Measurements from ENCODE around the gene TRIM36. TPM values are rescaled to one million over a fixed set of nuclear protein-coding genes. Genes with fewer than 3 reads are reported as not detected.

The TRIM36 gene
- total RNA-seq, 1 donor from 2014 or later = 1.3 TPM

DNA sequence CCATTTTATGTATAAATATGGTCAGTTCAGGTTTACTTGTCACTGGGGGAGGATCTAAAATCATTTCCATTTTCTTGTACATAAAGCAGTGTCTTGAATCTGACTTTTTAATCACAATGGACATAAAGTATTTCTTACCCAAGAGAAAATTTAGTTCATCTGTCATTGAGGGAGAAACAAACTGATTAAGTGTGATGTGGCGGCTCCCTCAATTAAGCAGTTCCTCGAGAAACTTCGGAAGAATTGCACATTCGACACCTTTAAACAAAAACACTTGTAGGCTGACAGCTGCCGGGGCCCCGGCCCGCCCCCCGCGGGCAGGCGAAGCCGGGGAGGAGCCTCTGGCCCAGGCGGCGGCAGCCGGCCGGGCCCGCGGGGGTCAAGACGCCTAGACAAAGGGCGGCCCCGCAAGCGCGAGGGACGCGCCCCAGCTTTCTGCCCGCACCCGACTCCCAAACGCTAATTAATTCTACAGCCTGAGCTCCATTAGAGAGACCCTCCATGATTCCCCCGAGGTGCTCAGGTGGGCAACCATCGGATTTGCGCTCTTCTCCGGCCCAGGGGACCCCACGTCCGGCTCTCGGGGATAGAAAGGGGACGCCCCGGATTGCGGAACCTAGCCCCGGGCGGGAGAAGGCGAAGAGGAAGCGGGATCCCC lies 750 bp downstream of the TRIM36 start:
- no peak for DNase-seq (ENCODE audit: low spot score)

DNA sequence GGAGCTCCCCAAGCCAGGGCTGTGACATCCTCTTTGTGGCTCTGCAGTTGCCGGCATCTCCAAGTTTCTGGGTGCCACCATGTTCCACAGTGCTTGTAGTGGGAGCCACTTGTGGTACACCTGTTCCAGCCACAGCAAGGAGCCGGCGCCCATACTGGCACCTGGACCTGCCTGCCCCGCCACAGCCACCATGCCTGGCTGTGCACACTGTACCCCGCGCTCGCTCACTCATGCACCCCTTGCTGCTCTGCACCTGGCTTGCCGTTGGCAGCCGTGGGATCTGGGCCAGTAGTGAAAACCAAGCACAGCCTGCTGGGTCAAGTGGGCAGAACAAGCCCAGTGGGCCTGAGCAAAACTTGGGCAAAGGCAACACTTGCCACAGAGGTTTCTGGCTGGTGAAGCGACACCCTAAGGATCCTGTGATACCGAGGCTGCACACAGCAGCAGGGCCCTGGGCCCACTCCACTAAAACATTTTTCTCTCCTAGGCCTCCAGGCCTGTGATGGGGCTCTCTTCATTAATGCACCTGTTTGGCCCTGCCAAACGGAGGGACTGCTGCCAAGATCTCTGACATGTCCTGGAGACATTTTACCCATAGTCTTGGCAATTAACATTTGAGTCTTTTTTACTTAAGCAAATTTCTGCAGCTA lies 2.8 kb downstream of the TRIM36 start:
- DNase-seq (ENCODE audit: low spot score) = no peak

DNA sequence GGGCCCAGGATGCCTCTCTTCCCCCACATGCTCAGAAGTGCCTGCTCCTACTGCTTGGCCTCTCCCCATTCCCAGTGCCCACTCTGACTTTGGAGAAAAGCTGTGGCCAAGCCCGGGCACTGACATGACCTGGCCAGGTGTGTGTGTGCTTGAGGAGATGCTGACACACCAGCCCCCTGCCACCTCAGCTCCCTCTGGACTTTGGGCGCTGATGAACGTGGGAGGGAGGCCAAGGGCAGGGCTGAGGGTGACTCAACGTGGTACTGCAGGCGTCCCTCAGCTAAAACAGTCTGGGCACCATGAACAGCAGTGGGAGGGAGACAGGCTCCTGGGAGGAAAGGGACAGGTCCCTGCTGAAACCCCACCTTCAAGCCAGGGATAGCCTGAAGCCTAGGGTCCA lies 3.9 kb downstream of the TRIM36 start:
- no peak for DNase-seq (ENCODE audit: low spot score)

DNA sequence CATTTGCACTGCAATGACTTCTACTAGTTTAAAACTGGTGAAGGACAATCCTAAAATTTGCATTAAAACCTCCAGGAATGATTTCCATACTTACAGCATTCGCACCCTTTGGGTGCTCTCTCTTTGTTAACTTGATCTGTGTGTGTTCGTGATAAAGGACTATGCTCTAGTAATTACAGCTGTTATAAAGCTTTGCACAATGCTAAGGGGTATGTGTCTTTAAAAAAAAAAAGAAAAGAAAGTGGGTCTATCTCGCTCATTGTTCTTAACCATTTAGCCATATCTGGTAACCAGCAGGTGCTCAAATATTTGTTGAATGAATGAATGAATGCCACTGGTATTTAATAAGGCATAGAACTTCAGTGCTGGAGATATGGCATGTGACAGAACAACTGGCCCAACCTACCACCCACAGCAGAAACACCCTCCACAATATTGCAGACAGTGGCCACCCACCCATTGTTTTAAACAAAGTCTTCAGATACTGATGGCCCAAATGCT lies 8.7 kb downstream of the TRIM36 start:
- DNase-seq (ENCODE audit: low spot score) = no peak

DNA sequence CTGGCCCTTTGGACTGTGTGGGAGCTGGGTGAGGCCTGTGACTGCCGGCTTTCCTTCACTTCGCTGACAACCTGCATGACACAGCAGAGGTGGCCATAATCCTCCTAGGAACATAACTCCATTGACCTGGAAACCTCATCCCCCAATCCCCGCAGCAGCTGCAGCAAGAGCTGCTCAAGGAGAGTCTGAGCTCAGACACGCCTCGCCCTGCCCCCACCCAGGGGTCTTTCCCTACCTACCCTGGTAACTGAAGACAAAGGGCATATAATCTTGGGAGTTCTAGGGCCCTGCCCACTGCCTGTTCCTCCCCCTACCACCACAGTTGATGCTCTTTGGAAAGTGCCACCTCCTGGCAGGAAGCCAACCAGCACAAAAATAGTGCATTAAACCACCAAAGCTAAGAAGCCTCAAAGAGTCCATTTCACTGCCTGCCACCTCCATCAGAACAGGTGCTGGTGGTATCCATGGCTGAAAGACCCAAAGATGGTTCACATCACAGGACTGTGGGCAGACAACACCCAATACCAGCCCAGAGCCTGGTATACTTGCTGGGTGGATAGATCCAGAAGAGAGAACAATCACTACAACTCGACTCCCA lies 18.4 kb downstream of the TRIM36 start:
- no peak for DNase-seq (ENCODE audit: low spot score)

DNA sequence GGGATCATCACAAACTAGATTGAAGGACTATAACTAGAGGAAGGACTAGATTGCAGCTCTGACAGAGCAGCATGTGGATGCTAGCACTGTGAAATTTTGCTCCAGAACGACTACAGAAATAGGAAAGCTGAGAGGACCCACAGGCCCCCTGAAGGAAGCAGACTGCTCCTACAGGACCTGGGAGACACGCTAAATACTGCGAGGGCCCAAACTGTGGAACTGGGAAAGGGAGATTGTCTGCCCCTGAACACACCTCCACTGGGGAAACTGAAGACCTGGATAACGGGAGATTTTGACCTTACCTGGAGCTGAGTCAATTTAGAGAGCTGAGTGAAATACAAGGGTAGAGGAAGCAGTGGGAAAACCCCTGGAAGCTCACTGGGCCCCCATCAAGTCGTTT lies 19.2 kb downstream of the TRIM36 start:
- DNase-seq (ENCODE audit: low spot score) = no peak

DNA sequence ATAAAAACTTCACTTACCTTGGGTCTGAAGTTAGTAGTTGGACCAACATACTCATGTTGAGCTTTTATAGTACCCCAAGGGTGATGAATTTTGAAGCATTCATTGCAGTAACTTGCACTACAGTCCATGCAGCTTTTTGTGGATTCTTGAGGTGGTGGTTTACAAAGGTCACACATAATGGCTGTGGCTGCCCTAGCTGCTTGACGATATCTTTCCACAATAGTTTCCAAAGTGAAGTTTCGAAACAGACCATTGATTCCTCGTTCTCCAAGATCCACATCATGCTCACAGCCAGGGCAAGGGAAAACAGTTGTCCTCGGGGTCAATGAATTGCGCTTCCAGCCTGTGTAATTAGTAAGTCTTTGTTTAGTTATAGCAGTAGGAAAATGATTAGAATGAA lies 22.7 kb downstream of the TRIM36 start:
- no peak for DNase-seq (ENCODE audit: low spot score)

DNA sequence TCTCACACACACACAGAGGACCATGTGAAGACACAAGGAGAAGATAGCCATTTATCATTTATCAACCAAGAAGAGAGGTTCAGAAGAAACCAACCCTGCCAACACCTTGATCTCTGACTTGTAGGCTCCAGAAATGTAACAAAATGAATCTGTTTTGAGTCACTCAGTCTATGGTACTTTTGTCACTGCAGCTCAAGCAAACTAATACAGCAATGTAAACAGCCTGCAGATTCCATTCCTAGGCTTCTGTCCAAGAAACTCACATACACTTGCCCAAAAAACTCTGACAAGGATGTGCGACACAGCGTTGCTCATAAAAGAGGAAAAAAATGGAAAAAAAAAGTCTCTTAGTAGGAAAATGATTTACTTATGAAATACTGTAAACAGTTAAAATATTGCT lies 33.4 kb downstream of the TRIM36 start:
- no peak for DNase-seq (ENCODE audit: low spot score)

DNA sequence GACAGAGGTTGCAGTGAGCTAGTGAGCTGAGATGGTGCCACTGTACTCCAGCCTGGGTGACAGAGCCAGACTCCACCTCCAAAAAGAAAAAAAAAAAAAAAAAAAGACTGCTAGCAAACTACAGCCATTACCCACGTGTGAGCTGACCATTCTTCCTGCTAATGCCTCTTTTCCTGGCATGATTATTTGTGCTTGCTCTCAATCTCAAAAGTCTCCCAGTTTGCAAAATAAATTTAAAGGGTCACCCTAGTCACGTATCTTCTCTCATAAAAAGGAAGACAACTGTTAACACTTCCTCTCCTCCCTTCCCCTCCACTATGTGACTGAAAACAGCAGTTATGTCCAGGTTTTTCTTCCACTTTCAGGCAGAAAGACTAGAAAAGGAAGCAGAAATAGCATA lies 37.2 kb downstream of the TRIM36 start:
- no peak for DNase-seq (ENCODE audit: low spot score)

DNA sequence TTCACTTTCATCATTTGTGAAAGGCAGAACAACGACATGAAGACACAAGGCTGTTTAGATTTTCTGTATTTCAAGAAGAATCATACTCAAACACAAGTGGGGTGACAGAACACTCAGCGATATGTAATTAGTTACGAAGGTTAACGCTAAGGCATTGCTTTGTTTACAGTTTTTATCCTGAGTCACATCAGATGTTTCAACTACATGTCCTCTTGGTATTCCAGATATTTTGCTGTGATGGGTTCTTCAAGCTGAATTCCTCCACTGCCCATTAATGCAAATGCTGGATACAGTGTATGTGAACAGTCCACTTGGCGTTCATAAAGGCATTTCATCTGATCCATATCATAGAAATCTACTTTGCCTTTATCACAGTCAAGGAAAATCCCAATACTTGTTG lies 43.4 kb downstream of the TRIM36 start:
- DNase-seq (ENCODE audit: low spot score) = no peak

DNA sequence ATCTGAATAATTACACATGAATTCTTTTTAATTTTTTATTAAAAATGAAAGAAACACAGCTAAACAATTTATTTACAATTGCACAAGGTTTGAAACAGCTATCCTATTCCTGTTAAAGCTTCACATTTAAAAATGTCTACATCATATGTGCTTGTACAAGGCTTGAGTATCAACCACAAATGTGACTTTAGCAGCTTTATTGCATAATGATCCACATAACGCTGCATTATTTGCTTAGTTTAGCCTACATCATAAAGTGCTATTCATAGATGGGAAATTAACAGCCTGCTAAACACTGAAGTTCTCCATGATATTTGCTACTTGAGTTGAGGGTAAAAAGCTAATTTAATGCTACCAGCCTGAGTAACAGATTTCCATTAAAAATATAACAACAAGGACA lies 45.0 kb downstream of the TRIM36 start:
- no peak for DNase-seq (ENCODE audit: low spot score)

DNA sequence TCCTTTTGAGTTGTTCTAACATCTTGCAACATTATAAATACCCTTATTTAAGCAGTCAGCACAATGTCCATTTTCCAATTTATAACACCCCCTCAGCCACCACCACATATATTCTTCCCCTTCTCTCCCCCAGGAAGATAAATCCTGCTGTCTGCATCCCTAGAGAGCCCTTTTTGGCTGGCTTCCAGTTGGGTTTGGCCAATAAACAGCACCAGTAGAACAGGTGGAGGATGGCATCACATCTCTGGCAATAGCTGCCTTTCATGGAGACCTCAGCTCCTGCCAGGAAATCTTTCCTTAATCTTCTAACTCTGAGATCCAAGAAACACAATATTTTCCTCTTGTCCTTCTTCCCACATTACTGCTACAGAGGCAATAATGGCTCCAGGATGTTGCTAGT lies 53.7 kb downstream of the TRIM36 start:
- no peak for DNase-seq (ENCODE audit: low spot score)

DNA sequence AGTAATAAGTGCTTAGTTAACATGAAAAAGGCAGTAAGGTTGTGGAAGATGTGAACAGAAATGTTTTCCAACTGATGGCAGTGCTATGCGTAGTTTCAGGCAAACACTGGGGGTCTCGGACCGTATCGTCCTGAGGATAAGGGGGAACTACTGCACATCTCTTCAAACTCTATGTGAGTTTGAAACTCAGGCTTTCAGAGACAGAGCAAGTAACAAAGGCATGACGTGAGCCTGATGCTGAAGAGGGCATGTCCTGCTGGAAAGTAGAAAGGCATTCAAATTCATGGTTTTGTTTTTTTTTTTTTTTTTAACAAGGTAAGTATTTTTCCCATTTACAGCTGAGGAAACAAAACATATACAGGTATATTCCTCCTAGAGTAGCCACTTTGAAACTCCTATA lies 59.9 kb downstream of the TRIM36 start:
- DNase-seq (ENCODE audit: low spot score) = no peak

DNA sequence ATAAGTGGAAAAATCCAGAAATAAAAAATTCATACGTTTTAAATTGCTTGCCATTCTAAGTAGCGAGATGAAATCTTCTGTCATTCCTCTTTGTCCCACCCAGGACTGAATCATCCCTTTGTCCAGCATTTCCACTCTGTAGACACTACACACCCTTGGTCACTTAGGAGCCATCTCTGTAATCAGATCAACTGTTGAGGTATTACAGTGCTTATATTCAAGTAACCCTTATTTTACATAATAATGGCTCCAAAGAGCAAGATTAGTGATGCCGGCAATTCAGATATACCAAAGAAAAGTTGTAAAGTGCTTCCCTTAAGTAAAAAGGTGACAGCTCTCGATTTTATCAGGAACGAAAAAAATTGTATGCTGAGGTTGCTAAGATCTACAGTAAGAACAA lies 60.4 kb downstream of the TRIM36 start:
- no peak for DNase-seq (ENCODE audit: low spot score)

DNA sequence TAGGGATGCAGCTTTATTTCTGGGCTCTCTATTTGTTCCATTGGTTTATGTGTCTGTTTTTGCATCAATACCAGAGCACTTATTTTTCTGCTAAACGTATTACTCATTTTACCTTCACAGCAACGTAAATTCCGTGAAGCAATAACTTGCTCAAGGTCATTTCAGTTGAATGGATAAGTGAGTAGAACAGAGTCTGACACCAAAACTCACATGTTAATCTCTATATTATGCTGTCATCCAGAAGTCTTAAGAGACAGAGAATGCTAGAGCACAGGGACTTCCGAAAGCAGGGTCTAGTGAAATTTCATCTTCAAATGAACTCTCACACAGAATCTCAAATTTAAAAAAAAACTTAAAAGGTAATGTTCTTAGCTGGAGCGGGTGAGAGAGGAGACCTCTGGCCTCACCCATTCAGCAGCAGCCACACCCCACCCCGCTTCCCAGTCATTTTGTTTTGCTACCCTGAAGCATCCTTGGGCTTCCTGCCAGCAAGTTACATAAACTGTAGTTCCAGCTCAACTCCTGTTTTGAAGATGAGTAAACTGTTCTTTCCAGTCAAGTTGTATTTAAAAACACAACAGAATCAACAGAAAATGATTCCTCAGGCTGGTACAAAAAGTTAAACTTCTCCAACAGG lies 69.3 kb downstream of the TRIM36 start:
- DNase-seq (ENCODE audit: low spot score) = no peak

DNA sequence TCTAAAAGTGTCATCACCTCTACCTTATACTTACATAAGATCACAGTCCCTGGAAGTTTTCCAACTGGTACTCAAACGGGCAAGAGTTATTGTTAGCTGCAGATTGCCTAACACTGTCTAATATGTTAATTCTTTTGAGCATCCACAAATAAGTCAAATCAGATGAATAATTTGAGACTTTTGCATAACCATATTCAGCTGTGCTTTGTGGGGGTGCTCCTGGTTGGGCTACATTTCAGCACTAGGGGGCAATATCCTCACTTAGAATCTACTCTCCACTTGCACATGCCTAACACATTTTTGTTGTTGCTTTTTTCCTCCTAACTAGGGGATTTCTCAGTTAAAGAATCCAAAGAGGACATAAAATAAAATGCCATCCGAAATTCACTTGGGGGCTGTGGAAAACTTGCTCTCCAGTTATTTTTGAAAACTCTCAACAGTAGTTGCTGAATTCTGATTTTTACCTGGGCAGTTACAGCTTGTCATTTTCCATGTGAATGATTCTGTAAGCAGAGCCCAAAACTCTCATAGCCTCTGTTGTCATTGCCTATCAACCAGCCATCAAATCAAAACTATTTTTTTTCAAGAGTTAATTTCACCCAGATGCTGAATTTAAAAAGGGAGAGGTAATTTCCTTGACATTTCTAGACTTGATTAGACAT lies 71.5 kb downstream of the TRIM36 start:
- no peak for DNase-seq (ENCODE audit: low spot score)

DNA sequence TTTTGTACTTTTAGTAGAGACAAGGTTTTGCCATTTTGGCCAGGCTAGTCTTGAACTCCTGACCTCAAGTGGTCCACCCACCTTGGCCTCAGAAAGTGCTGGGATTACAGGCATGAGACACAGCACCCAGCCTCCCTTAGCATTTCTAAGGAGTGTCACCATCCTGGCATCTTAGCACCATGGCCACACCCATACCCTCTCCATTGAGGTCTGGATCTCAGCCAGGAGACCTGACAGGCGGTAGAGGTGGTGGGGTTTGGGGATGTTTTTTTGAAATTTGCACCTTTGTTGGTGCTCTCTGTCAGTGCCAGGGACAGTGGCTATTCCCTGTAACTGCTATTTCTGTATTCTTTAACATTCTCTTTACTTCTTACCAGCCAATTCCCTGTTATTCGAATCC lies 72.5 kb downstream of the TRIM36 start:
- no peak for DNase-seq (ENCODE audit: low spot score)

DNA sequence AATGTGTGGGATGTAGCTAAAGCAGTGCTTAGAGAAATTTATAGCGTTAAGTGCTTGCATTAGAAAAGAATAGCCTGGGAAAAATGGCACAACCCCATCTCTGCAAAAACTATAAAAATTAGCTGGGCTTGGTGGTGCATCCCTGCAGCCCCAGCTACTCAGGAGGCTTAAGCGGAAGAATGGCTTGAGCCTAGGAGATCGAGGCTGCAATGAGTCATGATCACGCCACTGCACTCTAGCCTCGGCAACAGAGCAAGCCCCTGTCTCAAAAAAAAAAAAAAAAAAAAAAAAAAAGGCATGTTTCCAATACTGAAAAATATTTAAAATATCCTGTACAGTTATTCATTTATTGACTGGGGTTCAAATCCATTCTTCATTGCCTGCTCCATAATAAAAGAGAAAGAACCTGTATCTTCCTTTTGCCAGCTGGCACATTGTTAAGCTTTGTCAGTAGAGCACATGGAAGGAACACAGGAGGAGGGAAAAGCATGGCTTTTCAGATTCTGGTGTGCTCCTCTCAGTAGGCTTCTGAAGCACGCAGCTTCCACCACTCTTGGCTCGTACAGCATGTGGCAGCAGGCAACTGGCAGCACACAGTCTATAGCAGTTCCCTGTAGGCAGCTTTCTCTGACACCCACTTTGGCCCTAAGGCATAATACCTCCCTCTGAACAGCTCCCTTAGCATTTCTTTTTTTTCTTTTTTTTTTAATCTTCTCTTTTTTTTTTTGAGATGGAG lies 73.5 kb downstream of the TRIM36 start:
- no peak for DNase-seq (ENCODE audit: low spot score)

DNA sequence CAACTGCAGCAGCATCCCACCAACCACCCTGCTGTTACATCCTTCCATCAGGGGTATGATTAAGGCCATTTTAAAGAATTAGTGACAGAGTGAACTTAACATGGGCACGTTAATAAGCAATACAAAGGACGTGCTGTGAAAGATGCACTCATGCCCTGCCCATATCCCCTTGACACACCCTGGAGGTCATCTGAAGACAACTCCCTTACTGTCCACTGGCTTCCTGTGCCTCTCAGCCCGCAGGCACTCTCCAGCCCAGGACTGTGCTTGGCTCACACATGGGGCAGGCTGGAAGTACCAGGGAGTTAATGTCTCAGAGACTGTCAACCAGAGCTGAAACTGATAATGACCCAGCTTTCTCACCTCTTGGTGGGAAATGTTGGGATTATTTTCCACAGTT lies 81.8 kb downstream of the TRIM36 start:
- DNase-seq (ENCODE audit: low spot score) = no peak

DNA sequence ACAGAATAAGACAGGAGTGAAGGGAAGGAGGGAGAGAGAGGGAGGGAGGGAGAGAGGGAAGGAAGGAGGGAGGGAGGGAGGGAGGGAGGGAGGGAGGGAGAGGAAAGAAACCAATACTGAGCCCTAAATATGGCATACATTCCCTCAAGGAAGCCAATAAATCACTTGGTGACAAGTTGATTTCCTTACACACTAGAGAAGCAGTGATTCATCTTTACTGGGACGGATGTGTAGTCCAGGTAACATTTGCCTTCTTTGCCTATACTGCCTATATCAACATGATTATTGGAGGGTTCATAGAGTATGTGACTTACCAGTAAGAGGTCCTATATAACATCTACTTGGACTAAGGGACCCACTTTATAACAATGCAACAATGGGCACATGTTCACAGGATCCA lies 83.2 kb downstream of the TRIM36 start:
- no peak for DNase-seq (ENCODE audit: low spot score)

DNA sequence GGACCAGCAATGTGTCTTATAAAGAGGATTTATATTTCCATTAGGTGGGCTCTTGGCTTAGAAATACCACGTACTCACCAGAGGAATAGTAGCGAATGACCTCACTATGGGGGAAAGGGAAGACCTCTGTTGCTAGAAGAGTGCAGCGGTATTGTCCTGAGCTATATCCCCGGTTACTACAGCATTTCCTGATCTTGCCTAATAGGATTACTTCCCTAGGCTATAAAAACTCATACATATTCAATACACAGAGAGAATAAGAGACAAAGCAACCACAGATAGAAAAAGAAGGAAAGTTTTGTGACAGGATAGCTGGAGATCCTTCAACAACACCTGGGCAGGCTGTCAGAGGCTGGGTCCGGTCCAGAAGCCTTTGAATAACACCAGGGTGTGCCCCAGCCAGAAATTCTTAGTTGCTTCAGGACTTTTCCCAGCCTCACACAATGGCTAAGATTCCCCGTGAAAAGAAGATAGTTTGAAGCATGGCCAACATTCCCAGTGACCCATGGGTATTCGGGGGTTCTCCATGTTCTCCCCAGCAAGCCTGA lies 85.4 kb downstream of the TRIM36 start:
- no peak for DNase-seq (ENCODE audit: low spot score)
